LNCaP clone FGC (cell line): ENCODE results near the gene TMEM131.

ENCODE experiments used
- DNase-seq: peaks from one replicate; pipeline ENCODE4 v3.0.0-alpha.2; 2011; ENCODE audit warnings: low read depth
- H3K4me3 ChIP-seq: 2 replicates; pipeline ENCODE4 v1.5.1; 2011; ENCODE audit warnings: mild to moderate bottlenecking, low read depth, low read length, control low read depth
- CTCF ChIP-seq: IDR thresholded peaks from 2 replicates; pipeline ENCODE4 v1.5.1; 2012; ENCODE audit warnings: mild to moderate bottlenecking; ENCODE audit not compliant: control insufficient read depth, insufficient read depth; ENCODE audit errors: extremely low read depth

TMEM131 gene

GRCh38 chr2:97720746-97721145 is 275.0 kb downstream of the TMEM131 start:
- no peak overlapping the region for H3K4me3 ChIP-seq
- no peak for TF ChIP-seq CTCF
- DNase-seq = no peak

GRCh38 chr2:97719362-97720155 is 276.2 kb downstream of the TMEM131 start:
- no peak overlapping the region for H3K4me3 ChIP-seq
- no peak for TF ChIP-seq CTCF
- no peak for DNase-seq

GRCh38 chr2:97718942-97719341 is 276.8 kb downstream of the TMEM131 start:
- TF ChIP-seq CTCF = no peak
- no peak overlapping the region for H3K4me3 ChIP-seq
- DNase-seq = no peak

- no peak overlapping the region for H3K4me3 ChIP-seq
- no peak for DNase-seq
- TF ChIP-seq CTCF = no peak
Observed at GRCh38 chr2:97718051-97718882, 277.5 kb downstream of the TMEM131 start.

GRCh38 chr2:97717613-97717995 is 278.1 kb downstream of the TMEM131 start:
- H3K4me3 ChIP-seq = no peak overlapping the region
- no peak for TF ChIP-seq CTCF
- DNase-seq = no peak

GRCh38 chr2:97716695-97717612 is 278.8 kb downstream of the TMEM131 start:
- H3K4me3 ChIP-seq = no peak overlapping the region
- TF ChIP-seq CTCF = no peak
- DNase-seq = no peak
